GM18907 (cell line): Measurements from ENCODE around the gene GLI3.

Experiments
- ATAC-seq: cut with Tn5 transposase; IDR thresholded peaks from one replicate; pipeline ENCODE4 v1.9.1; 2021; ENCODE audit warnings: mild to moderate bottlenecking, moderate library complexity; ENCODE audit not compliant: unreplicated experiment

GLI3 gene

GRCh38 chr7:41974870-41975557, 262.0 kb downstream of the GLI3 start:
- no peak for ATAC-seq

- no peak for ATAC-seq
These were observed 263.7 kb downstream of the GLI3 start for GRCh38 chr7:41973202-41973730.

- no peak for ATAC-seq
These were observed 264.2 kb downstream of the GLI3 start for GRCh38 chr7:41972776-41973175.

- no peak for ATAC-seq
These were observed 264.7 kb downstream of the GLI3 start for GRCh38 chr7:41972270-41972669.

GRCh38 chr7:41971640-41972187, 265.3 kb downstream of the GLI3 start:
- no peak for ATAC-seq

- no peak for ATAC-seq
These were observed 266.1 kb downstream of the GLI3 start for GRCh38 chr7:41970941-41971340.

GRCh38 chr7:41969561-41970105, 267.4 kb downstream of the GLI3 start:
- no peak for ATAC-seq

GRCh38 chr7:41967156-41967555, 269.9 kb downstream of the GLI3 start:
- no peak for ATAC-seq

- ATAC-seq: no peak
These were observed 271.0 kb downstream of the GLI3 start for GRCh38 chr7:41965951-41966505.

GRCh38 chr7:41964849-41965745, 271.9 kb downstream of the GLI3 start:
- ATAC-seq: no peak

- no peak for ATAC-seq
These were observed 272.7 kb downstream of the GLI3 start for GRCh38 chr7:41964183-41964753.

- ATAC-seq: no peak
These were observed 280.3 kb downstream of the GLI3 start for GRCh38 chr7:41956705-41957104.

- no peak for ATAC-seq
These were observed 280.9 kb downstream of the GLI3 start for GRCh38 chr7:41955893-41956675.

GRCh38 chr7:41955451-41955850, 281.6 kb downstream of the GLI3 start:
- no peak for ATAC-seq

GRCh38 chr7:41954976-41955375, 282.0 kb downstream of the GLI3 start:
- no peak for ATAC-seq

GRCh38 chr7:41948503-41948902, 288.5 kb downstream of the GLI3 start:
- no peak for ATAC-seq

GRCh38 chr7:41943094-41943577, 293.9 kb downstream of the GLI3 start:
- ATAC-seq: peak; percentile 91

- ATAC-seq: peak; percentile 10
These were observed 294.4 kb downstream of the GLI3 start for GRCh38 chr7:41942468-41943093.

- peak; percentile 86 for ATAC-seq
These were observed 296.2 kb downstream of the GLI3 start for GRCh38 chr7:41940760-41941343.
